Smooth muscle cell (in vitro differentiated cells): ENCODE measurements around the gene GRHL3. TPM values are rescaled to one million over a fixed set of nuclear protein-coding genes. Genes with fewer than 3 reads are reported as not detected.
A peak's percentile ranks its signal among the peaks of the same experiment; 100 is the strongest.

Source experiments
- DNase-seq: peaks from one replicate; lab custom pipeline; 2025; ENCODE audit not compliant: unreplicated experiment; lab: John Stamatoyannopoulos, UW
- H2AFZ ChIP-seq: fragments of 200-600 bp; sonication (generic); 2 replicates; pipeline ENCODE4 v1.6.0; 2016; ENCODE audit warnings: antibody characterized with exemption, low read depth, mild to moderate bottlenecking
- H3F3A ChIP-seq: fragments of 200-600 bp; sonication (generic); 2 replicates; pipeline ENCODE4 v1.6.0; 2017; ENCODE audit warnings: antibody characterized with exemption, low read depth
- H3K27ac ChIP-seq: fragments of 200-600 bp; sonication (generic); 2 replicates; pipeline ENCODE4 v1.5.1; 2016; ENCODE audit warnings: low read depth, mild to moderate bottlenecking
- H3K27me3 ChIP-seq: fragments of 200-600 bp; sonication (generic); 2 replicates; pipeline ENCODE4 v1.6.1; 2016; ENCODE audit warnings: low read depth, mild to moderate bottlenecking
- H3K36me3 ChIP-seq: fragments of 200-600 bp; sonication (generic); 2 replicates; pipeline ENCODE4 v1.5.1; 2016; ENCODE audit warnings: low read depth
- H3K4me1 ChIP-seq: fragments of 200-600 bp; sonication (generic); 2 replicates; pipeline ENCODE4 v1.5.1; 2016; ENCODE audit warnings: low read depth
- H3K4me2 ChIP-seq: fragments of 200-600 bp; sonication (generic); 2 replicates; pipeline ENCODE4 v1.6.0; 2016; ENCODE audit warnings: mild to moderate bottlenecking
- H3K4me3 ChIP-seq: fragments of 200-600 bp; sonication (generic); 2 replicates; pipeline ENCODE4 v1.5.1; 2016; ENCODE audit warnings: mild to moderate bottlenecking
- H3K79me2 ChIP-seq: fragments of 200-600 bp; sonication (generic); 2 replicates; pipeline ENCODE4 v1.6.0; 2016; ENCODE audit warnings: low read depth, mild to moderate bottlenecking
- H3K9ac ChIP-seq: fragments of 200-600 bp; sonication (generic); 2 replicates; pipeline ENCODE4 v1.6.0; 2016; ENCODE audit warnings: low read depth
- H3K9me3 ChIP-seq: fragments of 200-600 bp; sonication (generic); replicated peaks from 2 replicates; pipeline ENCODE4 v1.5.1; 2016; ENCODE audit warnings: low read depth
- H4K20me1 ChIP-seq: fragments of 200-600 bp; sonication (generic); 2 replicates; pipeline ENCODE4 v1.6.0; 2016; ENCODE audit warnings: low read depth
- CTCF ChIP-seq: fragments of 200-600 bp; sonication (generic); IDR thresholded peaks from 2 replicates; pipeline ENCODE4 v1.5.1; 2017; ENCODE audit warnings: borderline replicate concordance, mild to moderate bottlenecking, antibody characterized with exemption; ENCODE audit not compliant: insufficient read depth, poor library complexity, severe bottlenecking
- WGBS: methylation state at CpG from one replicate; pipeline ENCODE4 v1.1.7; 2016; ENCODE audit warnings: low lambda C conversion rate; 5-methylcytosine and 5-hydroxymethylcytosine counted together
- polyA plus RNA-seq: library from polyadenylated mRNA; unstranded; fragments of >200 nt; fragmentation: Nextera tagmentation; extraction: Ambion mirVana; gene quantifications from 2 replicates; pipeline ENCODE4 v1.2.1, GENCODE V29; 2016
- total RNA-seq: library from RNA; depleted of rRNA; stranded (reverse); fragments of >200 nt; gene quantifications from 2 replicates; pipeline ENCODE4 v1.2.3, GENCODE V29; 2014

The GRHL3 gene
- total and polyA plus RNA-seq, 2 experiments from 2014 or later = 0.87 to 10.5 TPM

DNA sequence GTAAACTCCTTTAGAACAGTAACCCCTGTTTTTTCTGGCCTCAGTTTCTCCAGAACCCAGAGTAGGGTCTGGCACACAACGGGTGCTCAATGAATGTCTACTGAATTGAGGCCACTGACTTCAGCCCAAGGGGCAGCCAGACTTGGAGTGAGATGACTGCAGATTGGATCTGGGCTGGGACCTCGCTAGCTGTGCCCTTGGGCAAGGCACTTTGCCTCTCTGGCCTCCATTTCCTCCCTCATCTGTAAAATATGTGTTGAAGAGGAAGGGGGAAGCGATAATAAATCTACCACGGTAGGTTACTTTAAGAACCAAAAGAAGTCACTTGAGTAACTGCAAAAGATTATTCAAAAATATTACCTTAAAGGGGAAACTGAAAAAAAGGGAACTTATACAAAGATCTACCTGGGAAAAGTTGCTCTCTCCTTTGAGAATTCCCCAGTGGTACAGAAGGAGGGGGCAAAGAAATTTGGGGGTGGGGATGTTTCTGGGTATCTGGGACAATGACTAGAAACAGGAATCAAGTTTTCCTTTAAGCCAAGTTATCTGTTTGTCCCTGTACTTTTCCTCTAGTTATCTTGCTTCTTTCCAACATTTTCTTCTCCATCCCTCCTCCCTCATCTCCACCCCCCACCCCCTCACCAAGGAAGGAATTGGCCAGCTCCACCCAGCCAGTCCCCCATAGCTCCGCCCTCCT is 394 bp upstream of the GRHL3 start:
- Histone ChIP-seq H4K20me1 (no peaks in the 10 kb centered on the region), H2AFZ (no peak overlapping the region), H3K9ac (no peak overlapping the region), H3K79me2 (no peaks in the 10 kb centered on the region), H3K36me3 (no peaks in the 10 kb centered on the region), H3K9me3 (no peaks in the 10 kb centered on the region), H3F3A (peaks cover 4% of the 10 kb centered on the region), H3K4me1 (peaks cover 32% of the 10 kb centered on the region), H3K4me3 (peak overlapping the region; percentile 36), H3K4me2 (peak overlapping the region; percentile 85), H3K27me3 (no peaks in the 10 kb centered on the region), H3K27ac (peak overlapping the region; percentile 80)
- no peak for TF ChIP-seq CTCF
- whole genome bisulfite sequencing = 34% methylated on average over 5 of the region's 5 CpGs
- DNase-seq = no peak

DNA sequence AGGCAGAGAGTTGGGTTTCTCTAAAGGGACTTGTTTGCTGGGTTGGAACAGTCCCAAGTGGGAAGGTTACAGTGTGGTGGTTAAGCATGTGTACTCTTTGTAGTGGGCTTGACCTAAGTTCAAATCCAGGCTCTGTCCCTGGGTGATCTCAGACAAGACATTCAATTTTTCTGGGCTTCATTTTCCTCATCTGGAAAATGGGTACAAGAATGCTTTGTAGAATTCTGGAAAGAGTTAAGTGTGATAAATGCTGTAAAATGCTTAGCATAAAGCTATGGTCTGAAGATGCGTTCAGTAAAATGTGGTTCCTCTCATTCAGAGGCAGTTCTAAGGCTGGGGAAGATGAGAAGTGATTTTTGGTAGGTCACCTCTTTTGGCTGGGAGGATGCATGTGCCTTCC is 805 bp downstream of the GRHL3 start:
- no peak for DNase-seq
- no peak overlapping the region for H2AFZ ChIP-seq
- no peaks in the 10 kb centered on the region for H3K9me3 ChIP-seq
- no peaks in the 10 kb centered on the region for H3K27me3 ChIP-seq
- H3K4me2 ChIP-seq = peak overlapping the region; percentile 85
- no peak for TF ChIP-seq CTCF
- H4K20me1 ChIP-seq = no peaks in the 10 kb centered on the region
- peaks cover 4% of the 10 kb centered on the region for H3F3A ChIP-seq
- WGBS = 92% methylated on average over 1 of the region's 1 CpG
- peaks cover 32% of the 10 kb centered on the region for H3K4me1 ChIP-seq
- H3K27ac ChIP-seq = peak overlapping the region; percentile 80
- H3K9ac ChIP-seq = peak overlapping the region; percentile 59
- no peaks in the 10 kb centered on the region for H3K36me3 ChIP-seq
- H3K79me2 ChIP-seq = no peaks in the 10 kb centered on the region
- peak overlapping the region; percentile 36 for H3K4me3 ChIP-seq

DNA sequence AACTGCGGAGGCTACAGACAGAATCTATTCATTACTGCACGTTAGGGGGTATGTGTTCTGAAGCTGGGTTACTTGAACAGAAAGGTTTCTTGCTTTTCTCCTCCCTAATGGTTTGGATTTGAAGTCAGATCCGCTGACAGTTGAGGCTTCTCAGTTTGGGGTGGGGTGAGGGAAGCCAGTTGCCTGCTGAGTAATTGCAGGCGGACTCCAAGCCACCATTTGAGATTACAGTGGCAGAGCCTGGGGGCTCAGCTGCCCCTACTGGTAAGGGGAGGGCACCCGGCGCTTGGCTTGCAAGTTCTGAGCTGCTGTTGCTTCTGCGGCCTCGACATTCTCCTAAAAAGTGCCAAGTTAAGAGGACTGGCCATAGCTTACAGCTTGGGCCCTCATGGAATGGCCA is 2.0 kb downstream of the GRHL3 start:
- Histone ChIP-seq H3K27me3 (no peaks in the 10 kb centered on the region), H3K4me3 (no peak overlapping the region), H4K20me1 (no peaks in the 10 kb centered on the region), H3K9me3 (no peaks in the 10 kb centered on the region), H3K4me1 (peaks cover 32% of the 10 kb centered on the region), H2AFZ (no peak overlapping the region), H3K27ac (peak overlapping the region; percentile 83), H3K9ac (no peak overlapping the region), H3K4me2 (peak overlapping the region; percentile 85), H3K36me3 (no peaks in the 10 kb centered on the region), H3F3A (peaks cover 4% of the 10 kb centered on the region), H3K79me2 (no peaks in the 10 kb centered on the region)
- TF ChIP-seq CTCF = no peak
- DNase-seq = no peak
- whole genome bisulfite sequencing = 30% methylated on average over 8 of the region's 8 CpGs
